Nephron (organoid): Measurements from ENCODE around the gene FEN1.

Experiments
- H3K27ac Mint-ChIP-seq, 3 experiments: 2 replicates each; pipeline ENCODE4 v1.8.0; 2020; ENCODE audit warnings: mixed read lengths in 3 of 3, mild to moderate bottlenecking in 2 of 3, moderate library complexity in 1 of 3
- H3K27me3 Mint-ChIP-seq: 2 replicates; pipeline ENCODE4 v1.8.0; 2021; ENCODE audit warnings: low read depth, mild to moderate bottlenecking, moderate library complexity, mixed read lengths
- H3K36me3 Mint-ChIP-seq: 2 replicates; pipeline ENCODE4 v1.8.0; 2020; ENCODE audit warnings: low read depth, mixed read lengths
- H3K4me1 Mint-ChIP-seq: 2 replicates; pipeline ENCODE4 v1.8.0; 2020; ENCODE audit warnings: mixed read lengths
- H3K4me3 Mint-ChIP-seq, 3 experiments: 2 replicates each; pipeline ENCODE4 v1.8.0; 2020; ENCODE audit warnings: mild to moderate bottlenecking in 3 of 3, mixed read lengths in 3 of 3, moderate library complexity in 2 of 3
- H3K9me3 Mint-ChIP-seq: 2 replicates; pipeline ENCODE4 v1.8.0; 2020; ENCODE audit warnings: mixed read lengths
- TF ChIP-seq, protein P1 (sequence below), 3 experiments: fragments of 200-600 bp; sonication (generic); IDR thresholded peaks; one replicate each; pipeline ENCODE4 v1.5.0; 2021; ENCODE audit warnings: antibody characterized with exemption in 3 of 3; ENCODE audit not compliant: unreplicated experiment in 3 of 3

The FEN1 gene

DNA sequence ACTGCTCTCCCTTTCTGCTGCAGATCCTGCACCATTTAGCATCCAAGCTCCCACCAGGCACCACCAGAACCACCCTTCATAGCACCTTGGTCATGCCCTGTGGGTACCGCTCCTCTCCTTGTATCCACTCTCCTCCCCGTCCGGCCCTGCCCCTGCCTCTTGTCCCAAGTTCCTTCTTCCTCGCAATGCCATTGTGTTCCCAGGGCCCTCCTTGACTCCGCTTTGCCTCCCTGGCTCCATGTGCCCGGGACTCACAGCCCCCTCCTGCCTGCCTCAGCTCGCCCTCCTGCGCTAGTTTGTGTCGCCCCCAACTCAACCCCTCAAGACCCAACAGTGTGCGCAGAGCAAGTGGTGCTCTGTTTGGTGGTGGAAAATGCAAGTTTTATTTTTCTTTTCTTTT, 46.2 kb downstream of the FEN1 start:
- Mint-ChIP-seq H3K27me3 (no peaks in the 10 kb centered on the region), H3K9me3 (no peaks in the 10 kb centered on the region), H3K27ac (peak overlapping the region in 1 of 3 experiments; percentile 51), H3K4me1 (peaks cover 12% of the 10 kb centered on the region), H3K36me3 (peaks cover 62% of the 10 kb centered on the region), H3K4me3 (no peak overlapping the region)
- TF ChIP-seq, protein P1, sequence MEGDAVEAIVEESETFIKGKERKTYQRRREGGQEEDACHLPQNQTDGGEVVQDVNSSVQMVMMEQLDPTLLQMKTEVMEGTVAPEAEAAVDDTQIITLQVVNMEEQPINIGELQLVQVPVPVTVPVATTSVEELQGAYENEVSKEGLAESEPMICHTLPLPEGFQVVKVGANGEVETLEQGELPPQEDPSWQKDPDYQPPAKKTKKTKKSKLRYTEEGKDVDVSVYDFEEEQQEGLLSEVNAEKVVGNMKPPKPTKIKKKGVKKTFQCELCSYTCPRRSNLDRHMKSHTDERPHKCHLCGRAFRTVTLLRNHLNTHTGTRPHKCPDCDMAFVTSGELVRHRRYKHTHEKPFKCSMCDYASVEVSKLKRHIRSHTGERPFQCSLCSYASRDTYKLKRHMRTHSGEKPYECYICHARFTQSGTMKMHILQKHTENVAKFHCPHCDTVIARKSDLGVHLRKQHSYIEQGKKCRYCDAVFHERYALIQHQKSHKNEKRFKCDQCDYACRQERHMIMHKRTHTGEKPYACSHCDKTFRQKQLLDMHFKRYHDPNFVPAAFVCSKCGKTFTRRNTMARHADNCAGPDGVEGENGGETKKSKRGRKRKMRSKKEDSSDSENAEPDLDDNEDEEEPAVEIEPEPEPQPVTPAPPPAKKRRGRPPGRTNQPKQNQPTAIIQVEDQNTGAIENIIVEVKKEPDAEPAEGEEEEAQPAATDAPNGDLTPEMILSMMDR (IDR thresholded peaks at IDR 0.05; ENCODE audit: unreplicated experiment in 3 of 3): no peak

DNA sequence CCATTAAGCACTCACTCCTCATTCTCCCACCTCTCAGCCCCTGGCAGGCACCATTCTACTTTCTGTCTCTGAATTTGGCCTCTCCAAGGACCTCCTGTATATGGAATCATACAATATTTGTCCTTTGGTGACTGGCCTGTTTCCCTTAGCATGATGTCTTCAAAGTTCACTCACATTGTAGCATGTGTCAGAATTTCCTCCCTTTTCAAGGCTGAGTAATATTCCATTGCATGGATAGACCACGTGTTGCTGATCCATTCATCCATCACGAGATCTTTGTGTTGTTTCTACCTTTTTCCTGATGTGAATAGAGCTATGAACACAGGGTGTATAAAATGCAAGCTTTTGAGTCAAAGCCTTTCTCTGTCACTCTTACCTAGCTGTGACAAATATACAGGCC, 47.0 kb downstream of the FEN1 start:
- H3K27me3 Mint-ChIP-seq: no peaks in the 10 kb centered on the region
- peaks cover 9% of the 10 kb centered on the region for H3K4me1 Mint-ChIP-seq
- H3K36me3 Mint-ChIP-seq: peaks cover 61% of the 10 kb centered on the region
- no peaks in the 10 kb centered on the region for H3K9me3 Mint-ChIP-seq
- TF ChIP-seq, protein P1 (IDR thresholded peaks at IDR 0.05; ENCODE audit: unreplicated experiment in 3 of 3): no peak
- no peak overlapping the region for H3K4me3 Mint-ChIP-seq
- H3K27ac Mint-ChIP-seq: no peak overlapping the region

DNA sequence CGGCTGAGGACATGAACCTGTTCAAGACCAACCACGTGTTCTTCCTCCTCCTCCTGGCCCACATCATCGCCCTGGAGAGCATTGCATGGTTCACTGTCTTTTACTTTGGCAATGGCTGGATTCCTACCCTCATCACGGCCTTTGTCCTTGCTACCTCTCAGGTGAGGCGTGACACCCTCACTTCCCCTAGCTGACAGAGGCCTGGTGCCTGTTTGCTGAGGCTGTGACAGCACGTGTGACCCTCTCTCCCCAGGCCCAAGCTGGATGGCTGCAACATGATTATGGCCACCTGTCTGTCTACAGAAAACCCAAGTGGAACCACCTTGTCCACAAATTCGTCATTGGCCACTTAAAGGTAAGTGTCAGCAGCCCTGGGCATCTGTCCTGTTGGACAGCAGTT, 47.7 kb downstream of the FEN1 start:
- H3K4me3 Mint-ChIP-seq: no peak overlapping the region
- no peaks in the 10 kb centered on the region for H3K27me3 Mint-ChIP-seq
- H3K9me3 Mint-ChIP-seq: no peaks in the 10 kb centered on the region
- no peak overlapping the region for H3K27ac Mint-ChIP-seq
- peaks cover 5% of the 10 kb centered on the region for H3K4me1 Mint-ChIP-seq
- H3K36me3 Mint-ChIP-seq: peaks cover 65% of the 10 kb centered on the region
- TF ChIP-seq, protein P1 (IDR thresholded peaks at IDR 0.05; ENCODE audit: unreplicated experiment in 3 of 3): no peak

DNA sequence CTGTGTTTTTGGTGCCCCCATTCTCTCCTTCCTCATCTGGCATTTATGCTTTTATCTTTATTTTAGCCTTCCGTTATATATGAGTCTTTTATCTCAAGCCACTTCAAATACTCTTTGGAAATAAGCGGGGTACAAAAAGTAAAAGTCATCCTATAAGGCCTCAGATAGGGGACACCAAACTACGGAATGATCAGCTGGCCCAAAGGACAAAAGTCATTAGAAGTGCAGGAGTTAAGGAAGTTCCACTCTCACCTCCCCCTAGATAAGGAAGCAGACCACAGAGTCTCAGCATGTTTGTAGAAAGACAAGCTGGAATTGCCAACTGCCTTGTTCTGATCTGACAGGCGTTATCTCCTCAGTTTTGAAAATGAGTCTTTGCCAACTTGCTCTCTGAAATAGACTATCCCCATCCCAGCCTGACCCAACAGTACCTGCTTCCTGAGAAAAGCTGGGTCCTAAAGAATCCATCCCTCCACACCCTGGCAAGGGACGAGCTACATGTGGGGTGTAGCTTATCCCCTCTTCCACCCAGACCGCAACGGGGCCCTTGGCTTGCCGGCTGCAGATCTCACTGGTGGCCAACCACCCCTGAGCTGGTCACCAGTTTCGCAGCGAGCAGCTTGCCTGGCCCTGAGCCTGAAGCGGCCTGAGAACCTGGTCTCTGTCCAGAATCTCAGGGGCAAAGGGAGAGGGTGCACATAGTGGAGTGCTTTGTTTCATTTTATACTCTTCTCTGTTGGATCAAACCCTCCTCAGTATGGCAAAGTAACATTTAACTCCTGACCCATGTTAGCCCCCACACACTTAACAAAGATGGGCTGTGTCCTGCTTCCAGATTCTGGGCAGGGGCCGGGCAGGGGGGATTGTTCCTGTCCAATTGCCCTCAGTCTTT, 49.2 kb downstream of the FEN1 start:
- Mint-ChIP-seq H3K4me3 (no peak overlapping the region), H3K36me3 (peaks cover 70% of the 10 kb centered on the region), H3K27ac (no peak overlapping the region), H3K4me1 (peaks cover 10% of the 10 kb centered on the region), H3K27me3 (no peaks in the 10 kb centered on the region), H3K9me3 (no peaks in the 10 kb centered on the region)
- TF ChIP-seq, protein P1 (IDR thresholded peaks at IDR 0.05; ENCODE audit: unreplicated experiment in 3 of 3): no peak

DNA sequence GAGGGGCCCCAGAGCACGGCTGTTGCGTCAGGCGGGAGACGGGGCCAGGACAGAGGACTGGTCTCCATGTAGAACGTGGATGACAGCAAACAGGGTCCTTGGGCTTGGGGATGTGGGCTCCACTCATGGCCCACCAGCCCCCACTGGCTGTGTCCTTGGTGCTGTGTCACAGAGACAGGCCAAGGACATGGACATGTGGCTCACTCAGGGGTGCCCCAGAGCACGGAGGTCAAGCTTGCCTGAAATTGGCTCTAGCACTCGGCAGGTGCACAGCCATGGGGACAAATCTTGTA, 49.8 kb downstream of the FEN1 start:
- Mint-ChIP-seq H3K9me3 (no peaks in the 10 kb centered on the region), H3K27me3 (no peaks in the 10 kb centered on the region), H3K4me3 (no peak overlapping the region), H3K27ac (no peak overlapping the region), H3K4me1 (peaks cover 10% of the 10 kb centered on the region), H3K36me3 (peaks cover 74% of the 10 kb centered on the region)
- TF ChIP-seq, protein P1 (IDR thresholded peaks at IDR 0.05; ENCODE audit: unreplicated experiment in 3 of 3): no peak
